GM06990 (cell line): ENCODE results near the gene CKM.

Source experiments
- DNase-seq: peaks from one replicate; pipeline ENCODE4 v3.0.0-alpha.2; 2011; ENCODE audit not compliant: insufficient read length; ENCODE audit errors: extremely low read depth
- H3K27me3 ChIP-seq: replicated peaks from 2 replicates; pipeline ENCODE4 v1.6.0; 2011; ENCODE audit warnings: low read length; ENCODE audit not compliant: control insufficient read depth, insufficient read depth
- H3K36me3 ChIP-seq: 2 replicates; pipeline ENCODE4 v1.5.1; 2011; ENCODE audit warnings: low read length; ENCODE audit not compliant: control insufficient read depth, insufficient read depth
- H3K4me3 ChIP-seq: replicated peaks from 2 replicates; pipeline ENCODE4 v1.5.1; 2011; ENCODE audit warnings: low read depth, mild to moderate bottlenecking, control low read depth, low read length
- TF ChIP-seq, protein P1 (sequence below): IDR thresholded peaks from 2 replicates; pipeline ENCODE4 v1.5.1; 2011; ENCODE audit warnings: low read length, control low read depth, mild to moderate bottlenecking, inconsistent platforms; ENCODE audit not compliant: insufficient read depth, poor library complexity, severe bottlenecking

The CKM gene

DNA sequence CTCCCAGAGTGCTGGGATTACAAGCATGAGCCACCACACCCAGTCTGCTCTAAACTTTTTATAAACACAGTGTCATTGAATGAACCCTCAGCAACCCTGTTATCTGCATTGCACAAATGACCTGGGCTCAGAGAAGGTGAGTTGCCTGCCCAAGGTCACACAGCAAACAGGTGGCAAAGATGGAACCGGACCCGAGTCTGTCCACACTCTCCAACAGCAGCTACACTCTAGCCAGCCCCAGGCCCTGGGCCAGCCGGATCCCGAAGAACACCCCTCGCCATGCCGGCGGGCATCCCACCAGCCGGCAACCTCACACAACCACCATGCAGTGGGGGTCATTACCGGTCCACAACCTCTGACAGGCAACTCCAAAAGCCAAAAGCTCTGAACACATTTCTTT, 33.2 kb upstream of the CKM start:
- peaks cover 34% of the 10 kb centered on the region for H3K36me3 ChIP-seq
- no peaks in the 10 kb centered on the region for H3K27me3 ChIP-seq
- no peak for DNase-seq
- TF ChIP-seq, protein P1, sequence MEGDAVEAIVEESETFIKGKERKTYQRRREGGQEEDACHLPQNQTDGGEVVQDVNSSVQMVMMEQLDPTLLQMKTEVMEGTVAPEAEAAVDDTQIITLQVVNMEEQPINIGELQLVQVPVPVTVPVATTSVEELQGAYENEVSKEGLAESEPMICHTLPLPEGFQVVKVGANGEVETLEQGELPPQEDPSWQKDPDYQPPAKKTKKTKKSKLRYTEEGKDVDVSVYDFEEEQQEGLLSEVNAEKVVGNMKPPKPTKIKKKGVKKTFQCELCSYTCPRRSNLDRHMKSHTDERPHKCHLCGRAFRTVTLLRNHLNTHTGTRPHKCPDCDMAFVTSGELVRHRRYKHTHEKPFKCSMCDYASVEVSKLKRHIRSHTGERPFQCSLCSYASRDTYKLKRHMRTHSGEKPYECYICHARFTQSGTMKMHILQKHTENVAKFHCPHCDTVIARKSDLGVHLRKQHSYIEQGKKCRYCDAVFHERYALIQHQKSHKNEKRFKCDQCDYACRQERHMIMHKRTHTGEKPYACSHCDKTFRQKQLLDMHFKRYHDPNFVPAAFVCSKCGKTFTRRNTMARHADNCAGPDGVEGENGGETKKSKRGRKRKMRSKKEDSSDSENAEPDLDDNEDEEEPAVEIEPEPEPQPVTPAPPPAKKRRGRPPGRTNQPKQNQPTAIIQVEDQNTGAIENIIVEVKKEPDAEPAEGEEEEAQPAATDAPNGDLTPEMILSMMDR: no peak
- H3K4me3 ChIP-seq: no peak overlapping the region

GRCh38 chr19:45355402-45355801, 32.7 kb upstream of the CKM start:
- H3K36me3 ChIP-seq: peaks cover 34% of the 10 kb centered on the region
- no peak overlapping the region for H3K4me3 ChIP-seq
- H3K27me3 ChIP-seq: no peaks in the 10 kb centered on the region
- TF ChIP-seq, protein P1: no peak
- DNase-seq: no peak

- Histone ChIP-seq H3K27me3 (no peaks in the 10 kb centered on the region), H3K4me3 (no peak overlapping the region), H3K36me3 (peaks cover 37% of the 10 kb centered on the region)
- no peak for DNase-seq
- TF ChIP-seq, protein P1: no peak
These were observed 31.7 kb upstream of the CKM start for GRCh38 chr19:45354241-45354842.

DNA sequence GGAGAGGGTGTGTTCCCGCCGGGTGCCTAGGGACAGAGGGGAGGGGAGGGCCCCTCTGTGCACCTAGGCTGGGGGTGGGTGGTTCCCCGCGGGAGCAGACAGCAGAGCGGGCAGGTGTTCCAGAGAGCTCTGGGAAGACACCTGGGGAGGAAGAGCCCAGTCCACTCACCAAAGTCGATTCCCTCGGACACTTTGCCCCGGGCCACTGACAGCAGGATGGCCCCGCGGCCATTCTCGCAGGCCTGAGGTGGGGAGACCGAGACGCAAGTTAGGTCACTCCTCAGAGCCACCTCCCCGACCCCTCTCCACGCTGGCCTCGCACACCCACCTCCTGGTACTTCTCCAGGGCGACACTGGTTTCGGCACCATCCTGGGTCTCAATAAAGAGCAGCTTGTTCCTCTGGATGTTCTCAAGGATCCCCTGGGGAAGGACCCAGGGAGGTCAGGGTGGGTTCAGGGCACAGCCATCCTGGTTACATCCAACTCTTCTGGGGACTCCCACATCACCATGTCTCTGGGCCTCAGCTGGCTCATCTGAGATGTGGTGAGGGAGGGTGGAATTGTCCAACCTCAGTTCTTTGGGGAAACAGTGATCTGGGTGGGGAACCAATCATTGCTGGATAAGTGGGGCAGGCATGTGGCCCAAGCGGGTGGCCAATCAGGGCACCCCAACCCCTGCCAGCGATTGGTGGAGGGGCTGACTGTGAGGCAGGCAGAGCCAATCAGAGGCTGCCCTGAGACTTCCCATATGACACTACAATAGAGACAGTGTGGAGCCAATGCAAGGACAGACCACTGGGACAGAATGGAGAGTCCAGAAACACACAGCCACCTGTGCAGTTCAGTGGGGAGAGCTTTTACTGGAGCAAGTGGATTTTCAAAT, 30.5 kb upstream of the CKM start:
- no peaks in the 10 kb centered on the region for H3K27me3 ChIP-seq
- TF ChIP-seq, protein P1: no peak
- no peak overlapping the region for H3K4me3 ChIP-seq
- no peak for DNase-seq
- peaks cover 37% of the 10 kb centered on the region for H3K36me3 ChIP-seq

GRCh38 chr19:45352471-45352870, 29.8 kb upstream of the CKM start:
- no peak for DNase-seq
- H3K4me3 ChIP-seq: no peak overlapping the region
- peaks cover 36% of the 10 kb centered on the region for H3K36me3 ChIP-seq
- TF ChIP-seq, protein P1: no peak
- H3K27me3 ChIP-seq: no peaks in the 10 kb centered on the region

DNA sequence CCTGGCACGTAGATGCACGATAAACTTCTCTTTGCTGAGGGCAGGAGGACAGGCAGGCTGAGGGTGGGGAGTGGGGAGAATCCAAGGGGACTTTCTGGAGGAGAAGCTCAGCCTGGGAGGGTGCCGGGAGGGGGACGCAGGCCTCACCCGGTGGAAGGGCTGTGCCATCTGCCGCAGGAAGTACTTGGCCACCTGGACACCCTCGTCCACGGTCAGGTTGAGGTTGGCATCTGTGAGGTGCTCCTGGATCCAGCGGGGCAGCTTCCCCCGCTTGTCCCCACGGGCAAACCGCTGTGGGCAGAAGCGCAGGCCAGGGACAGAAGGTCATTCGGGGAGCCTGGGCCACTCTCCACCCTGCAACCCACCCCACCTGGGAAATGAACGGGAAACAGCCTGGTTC, 29.4 kb upstream of the CKM start:
- no peak for DNase-seq
- Histone ChIP-seq H3K36me3 (peaks cover 34% of the 10 kb centered on the region), H3K4me3 (no peak overlapping the region), H3K27me3 (no peaks in the 10 kb centered on the region)
- TF ChIP-seq, protein P1: no peak
